Lower lobe of right lung (tissue), 2 donors: Measurements from ENCODE around the gene CCDC85A. TPM values are rescaled to one million over a fixed set of nuclear protein-coding genes. Genes with fewer than 3 reads are reported as not detected.

Source experiments
- ATAC-seq, 2 donors: fragments of 200-7000 bp; cut with Tn5 transposase; one replicate each; pipeline ENCODE4 v1.9.1; 2020 to 2022; ENCODE audit warnings: mild to moderate bottlenecking in 2 of 2, moderate library complexity in 2 of 2
- DNase-seq: peaks from one replicate; pipeline ENCODE4 v3.0.0-alpha.2; 2020
- H3K27ac ChIP-seq: fragments of 200-600 bp; one replicate; pipeline ENCODE4 v1.8.0; 2022
- H3K27me3 ChIP-seq: fragments of 200-600 bp; one replicate; pipeline ENCODE4 v1.8.0; 2022; ENCODE audit warnings: low read depth
- H3K36me3 ChIP-seq: fragments of 200-600 bp; one replicate; pipeline ENCODE4 v1.8.0; 2022; ENCODE audit warnings: mild to moderate bottlenecking
- H3K4me1 ChIP-seq: fragments of 200-600 bp; one replicate; pipeline ENCODE4 v1.8.0; 2022
- H3K4me3 ChIP-seq: fragments of 200-600 bp; one replicate; pipeline ENCODE4 v1.8.0; 2022; ENCODE audit warnings: mild to moderate bottlenecking
- H3K9me3 ChIP-seq: fragments of 200-600 bp; one replicate; pipeline ENCODE4 v1.8.0; 2022
- intact Hi-C: fragments of 100-400 bp; cut with DNase I; formaldehyde crosslinking; loops from one replicate; pipeline ENCODE4 v1.11.0; 2022
- total RNA-seq: library from RNA; stranded (reverse); fragmentation: NEBNext Ultra II Directional; extraction: Animal tissue kit (Norgen Biotek cat#: 25700); gene quantifications from one replicate; pipeline ENCODE4 v1.2.1, GENCODE V29; 2021
- TF ChIP-seq, protein P1 (sequence below): fragments of 200-600 bp; IDR thresholded peaks from one replicate; pipeline ENCODE4 v1.8.0; 2022; ENCODE audit warnings: antibody characterized with exemption, mild to moderate bottlenecking
- donor health status: DM: no; HTN: yes; CAD: no; lungs with severe emphysema.

The CCDC85A gene
- total RNA-seq, 1 donor from 2014 or later: 17.0 TPM

DNA sequence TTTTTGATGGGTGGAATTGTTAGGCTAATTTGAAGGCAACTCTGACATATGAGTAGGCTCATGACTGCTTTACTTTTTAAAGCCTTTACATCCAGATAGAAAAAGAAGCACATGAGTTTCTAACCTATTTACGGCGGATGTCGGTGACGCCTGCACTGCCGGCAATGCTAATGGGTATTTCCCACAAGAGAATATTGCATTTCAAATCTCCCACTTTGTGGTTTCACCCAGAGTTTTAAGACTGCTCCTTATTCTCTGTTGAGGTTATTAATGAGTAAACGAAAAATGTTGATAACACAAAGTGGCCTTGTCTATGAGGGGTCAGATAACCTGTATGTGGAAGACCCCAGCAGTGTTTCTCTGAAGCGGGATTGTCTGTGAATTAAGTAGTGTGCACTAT, 14.0 kb downstream of the CCDC85A start:
- Histone ChIP-seq H3K27ac (no peak overlapping the region), H3K27me3 (no peaks in the 10 kb centered on the region), H3K9me3 (no peaks in the 10 kb centered on the region), H3K4me3 (no peak overlapping the region), H3K36me3 (peaks cover 4% of the 10 kb centered on the region), H3K4me1 (no peaks in the 10 kb centered on the region)
- no peak for ATAC-seq
- TF ChIP-seq, protein P1, sequence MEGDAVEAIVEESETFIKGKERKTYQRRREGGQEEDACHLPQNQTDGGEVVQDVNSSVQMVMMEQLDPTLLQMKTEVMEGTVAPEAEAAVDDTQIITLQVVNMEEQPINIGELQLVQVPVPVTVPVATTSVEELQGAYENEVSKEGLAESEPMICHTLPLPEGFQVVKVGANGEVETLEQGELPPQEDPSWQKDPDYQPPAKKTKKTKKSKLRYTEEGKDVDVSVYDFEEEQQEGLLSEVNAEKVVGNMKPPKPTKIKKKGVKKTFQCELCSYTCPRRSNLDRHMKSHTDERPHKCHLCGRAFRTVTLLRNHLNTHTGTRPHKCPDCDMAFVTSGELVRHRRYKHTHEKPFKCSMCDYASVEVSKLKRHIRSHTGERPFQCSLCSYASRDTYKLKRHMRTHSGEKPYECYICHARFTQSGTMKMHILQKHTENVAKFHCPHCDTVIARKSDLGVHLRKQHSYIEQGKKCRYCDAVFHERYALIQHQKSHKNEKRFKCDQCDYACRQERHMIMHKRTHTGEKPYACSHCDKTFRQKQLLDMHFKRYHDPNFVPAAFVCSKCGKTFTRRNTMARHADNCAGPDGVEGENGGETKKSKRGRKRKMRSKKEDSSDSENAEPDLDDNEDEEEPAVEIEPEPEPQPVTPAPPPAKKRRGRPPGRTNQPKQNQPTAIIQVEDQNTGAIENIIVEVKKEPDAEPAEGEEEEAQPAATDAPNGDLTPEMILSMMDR: no peak
- intact Hi-C loops: no loop called here
- no peak for DNase-seq

DNA sequence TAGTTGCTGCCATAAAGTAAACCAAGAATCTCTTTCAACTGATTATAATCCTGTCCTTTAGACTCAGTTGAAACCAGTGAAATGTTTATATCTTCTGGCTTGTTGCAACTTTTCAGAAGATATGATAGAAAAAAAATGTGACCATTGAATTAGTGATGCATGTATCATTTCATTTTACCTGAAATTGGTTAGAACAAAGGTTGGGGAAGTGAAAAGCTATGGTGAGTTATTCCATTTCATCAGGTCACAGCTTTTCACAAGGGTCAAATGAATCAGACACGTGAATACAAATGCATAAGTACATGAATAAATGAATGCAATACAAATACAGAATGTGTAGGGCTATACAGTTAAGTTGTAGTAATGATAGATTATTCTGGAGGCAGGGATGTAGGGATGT, 15.1 kb downstream of the CCDC85A start:
- Histone ChIP-seq H3K27ac (no peak overlapping the region), H3K9me3 (no peaks in the 10 kb centered on the region), H3K4me3 (no peak overlapping the region), H3K4me1 (no peaks in the 10 kb centered on the region), H3K27me3 (no peaks in the 10 kb centered on the region), H3K36me3 (no peaks in the 10 kb centered on the region)
- no peak for ATAC-seq
- no peak for DNase-seq
- intact Hi-C loops: no loop called here
- TF ChIP-seq, protein P1: no peak

DNA sequence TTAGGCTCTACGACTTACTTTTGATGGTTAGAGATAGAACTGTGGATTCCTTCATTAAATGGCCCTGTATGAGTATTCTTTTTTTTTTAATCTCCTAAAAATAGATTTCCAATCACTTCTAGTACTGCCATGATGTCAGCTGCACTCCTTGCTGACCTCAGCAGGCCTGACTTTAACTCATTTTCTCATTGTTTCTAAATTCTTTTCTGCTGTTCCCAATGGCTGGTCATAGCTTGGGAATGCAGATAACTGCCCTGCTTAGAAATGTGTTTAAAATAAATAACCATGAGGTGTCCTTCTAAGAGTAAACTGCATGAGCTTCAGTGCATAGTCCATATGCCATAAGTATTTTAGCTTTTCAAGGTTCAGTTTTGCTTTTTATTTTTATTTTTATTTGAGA, 15.7 kb downstream of the CCDC85A start:
- TF ChIP-seq, protein P1: no peak
- no peak for DNase-seq
- no peaks in the 10 kb centered on the region for H3K36me3 ChIP-seq
- H3K4me3 ChIP-seq: no peak overlapping the region
- no peaks in the 10 kb centered on the region for H3K4me1 ChIP-seq
- H3K9me3 ChIP-seq: no peaks in the 10 kb centered on the region
- no peak overlapping the region for H3K27ac ChIP-seq
- H3K27me3 ChIP-seq: no peaks in the 10 kb centered on the region
- intact Hi-C loops: no loop called here
- no peak for ATAC-seq

DNA sequence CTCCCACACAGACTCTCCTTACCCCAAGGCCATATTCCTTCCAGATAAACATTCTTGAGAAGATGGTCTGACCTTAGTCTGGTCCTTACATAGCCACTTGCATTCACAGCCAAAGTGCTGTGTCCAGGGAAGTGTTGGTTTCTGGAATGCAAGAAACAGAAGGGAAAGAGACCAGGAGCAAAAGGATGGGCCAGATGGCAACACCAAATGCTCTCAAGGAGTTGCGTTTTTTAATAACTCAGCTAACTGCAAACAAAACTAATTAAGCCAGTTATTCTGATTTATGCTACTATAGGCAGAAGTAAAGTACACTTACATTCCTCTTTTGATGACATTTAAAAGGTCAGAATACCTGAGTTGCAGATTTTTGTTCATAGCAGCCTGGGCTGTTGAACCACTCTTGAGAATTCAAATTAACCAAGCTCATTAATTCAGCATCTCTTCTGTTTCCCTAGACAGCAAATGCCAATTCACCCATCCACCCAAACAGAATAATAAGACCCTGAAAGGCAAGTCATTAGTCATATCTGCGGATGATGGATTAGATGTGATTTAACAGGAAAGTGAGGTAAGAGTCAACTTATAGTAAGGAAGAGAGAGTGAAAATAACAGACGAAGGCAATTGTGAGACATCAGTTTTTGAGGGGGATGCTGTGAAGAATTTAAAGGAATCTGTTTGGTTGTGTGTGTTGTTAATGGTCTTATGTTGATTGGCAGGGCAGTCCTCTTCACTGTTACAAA, 18.8 kb downstream of the CCDC85A start:
- Histone ChIP-seq H3K27me3 (no peaks in the 10 kb centered on the region), H3K4me1 (no peaks in the 10 kb centered on the region), H3K9me3 (no peaks in the 10 kb centered on the region), H3K4me3 (no peak overlapping the region), H3K36me3 (no peaks in the 10 kb centered on the region), H3K27ac (no peak overlapping the region)
- intact Hi-C loops: no loop called here
- ATAC-seq: no peak
- DNase-seq: no peak
- TF ChIP-seq, protein P1: no peak

DNA sequence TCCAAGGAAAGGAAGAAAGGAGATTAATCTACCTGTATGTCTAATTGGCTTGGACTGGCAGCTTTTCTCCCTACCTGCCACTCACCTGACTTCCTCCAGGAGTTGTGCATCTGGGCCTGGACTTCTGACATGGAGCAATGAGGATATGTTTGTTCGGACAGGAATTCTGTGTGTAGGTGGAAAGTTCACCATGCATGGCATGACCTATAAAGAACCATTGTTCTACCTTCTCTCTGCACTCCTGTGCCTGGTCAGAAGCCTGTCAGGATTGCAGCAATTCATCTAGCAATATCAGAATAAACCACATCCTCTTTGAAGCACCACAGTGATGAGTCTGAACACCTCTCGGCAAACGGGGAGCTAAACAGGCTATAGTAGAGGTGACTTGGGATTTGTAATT, 20.8 kb downstream of the CCDC85A start:
- TF ChIP-seq, protein P1: no peak
- ATAC-seq (no peak), DNase-seq (no peak)
- Histone ChIP-seq H3K27ac (no peak overlapping the region), H3K4me3 (no peak overlapping the region), H3K9me3 (no peaks in the 10 kb centered on the region), H3K4me1 (no peaks in the 10 kb centered on the region), H3K27me3 (no peaks in the 10 kb centered on the region), H3K36me3 (no peaks in the 10 kb centered on the region)
- intact Hi-C loops: no loop called here
